ENCODE measurements around the gene MINDY4. TPM values are rescaled to one million over a fixed set of nuclear protein-coding genes. Genes with fewer than 3 reads are reported as not detected.

The MINDY4 gene
- total and polyA plus RNA-seq, 2 donors (not counting 1 experiment from before 2014, with no cell fraction given) = 0.12 to 1.1 TPM

DNA sequence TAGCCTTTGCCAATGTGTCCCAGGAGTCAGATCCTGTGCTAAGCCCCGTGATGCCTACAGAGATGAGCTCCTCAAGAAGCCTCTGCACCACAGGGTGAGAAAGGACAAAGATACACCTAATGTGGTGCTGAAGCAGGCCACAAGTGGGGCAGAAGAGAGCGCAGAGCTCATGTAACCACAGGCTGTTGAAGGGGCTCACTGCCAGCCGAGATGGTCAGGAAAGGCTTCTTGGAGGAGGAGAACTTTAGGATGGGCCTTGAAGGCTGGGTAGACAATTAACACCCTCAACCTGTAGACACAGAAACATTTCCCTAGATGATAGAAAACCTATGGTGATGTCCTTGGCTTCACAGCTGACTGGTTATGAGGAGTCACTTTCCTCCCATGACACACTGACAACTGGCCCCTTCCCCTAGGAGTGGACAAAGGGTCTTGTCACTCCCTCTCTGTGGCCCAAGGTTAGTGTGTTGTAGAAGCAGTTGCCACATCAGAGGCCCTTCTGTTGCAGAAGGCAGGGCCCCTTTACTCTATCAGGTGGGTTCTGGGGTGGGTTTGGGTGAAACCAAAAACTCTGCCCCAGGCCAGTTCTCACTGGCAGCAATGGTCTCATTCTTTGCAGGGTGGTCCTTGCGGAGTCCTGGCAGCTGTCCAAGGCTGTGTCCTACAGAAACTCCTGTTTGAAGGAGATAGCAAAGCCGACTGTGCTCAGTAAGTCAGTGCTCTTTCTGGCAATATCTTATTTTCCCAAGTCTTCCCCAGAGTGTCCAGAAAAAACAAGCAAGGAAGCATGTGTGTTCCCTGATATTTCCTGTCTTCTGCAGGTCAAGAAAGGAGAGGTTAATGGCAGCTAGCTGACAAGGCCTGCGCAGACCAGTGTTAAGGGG lies 69.2 kb downstream of the MINDY4 start:
- Mint-ChIP-seq H3K27ac (no peak overlapping the region), H3K4me1 (no peaks in the 10 kb centered on the region), H3K27me3 (no peaks in the 10 kb centered on the region), H3K4me3 (no peak overlapping the region), H3K9me3 (ENCODE audit: insufficient read depth) (no peaks in the 10 kb centered on the region)
- peaks cover 0 to 3% (median 0%) of the 10 kb centered on the region in 3 donors for H3K9me3 ChIP-seq (ENCODE audit: control extremely low read depth in 1 of 3, control insufficient read depth in 2 of 3, insufficient read depth in 1 of 3, low read length in 2 of 3)
- POLR2A ChIA-PET = no interaction called here
- no peaks in the 10 kb centered on the region for H3K4me1 ChIP-seq (ENCODE audit: control insufficient read depth in 2 of 2, insufficient read depth in 2 of 2, low read length in 2 of 2)
- no peaks in the 10 kb centered on the region for H3K79me2 ChIP-seq (ENCODE audit: control insufficient read depth, insufficient read depth, low read length)
- TF ChIP-seq, protein P1, sequence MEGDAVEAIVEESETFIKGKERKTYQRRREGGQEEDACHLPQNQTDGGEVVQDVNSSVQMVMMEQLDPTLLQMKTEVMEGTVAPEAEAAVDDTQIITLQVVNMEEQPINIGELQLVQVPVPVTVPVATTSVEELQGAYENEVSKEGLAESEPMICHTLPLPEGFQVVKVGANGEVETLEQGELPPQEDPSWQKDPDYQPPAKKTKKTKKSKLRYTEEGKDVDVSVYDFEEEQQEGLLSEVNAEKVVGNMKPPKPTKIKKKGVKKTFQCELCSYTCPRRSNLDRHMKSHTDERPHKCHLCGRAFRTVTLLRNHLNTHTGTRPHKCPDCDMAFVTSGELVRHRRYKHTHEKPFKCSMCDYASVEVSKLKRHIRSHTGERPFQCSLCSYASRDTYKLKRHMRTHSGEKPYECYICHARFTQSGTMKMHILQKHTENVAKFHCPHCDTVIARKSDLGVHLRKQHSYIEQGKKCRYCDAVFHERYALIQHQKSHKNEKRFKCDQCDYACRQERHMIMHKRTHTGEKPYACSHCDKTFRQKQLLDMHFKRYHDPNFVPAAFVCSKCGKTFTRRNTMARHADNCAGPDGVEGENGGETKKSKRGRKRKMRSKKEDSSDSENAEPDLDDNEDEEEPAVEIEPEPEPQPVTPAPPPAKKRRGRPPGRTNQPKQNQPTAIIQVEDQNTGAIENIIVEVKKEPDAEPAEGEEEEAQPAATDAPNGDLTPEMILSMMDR (IDR thresholded peaks at IDR 0.05) = no peak
- no peak for TF ChIP-seq EZH2 (IDR thresholded peaks at IDR 0.05; ENCODE audit: borderline replicate concordance, insufficient read depth, low read depth, low read length, poor library complexity, severe bottlenecking)
- no peak overlapping the region for H3K4me2 ChIP-seq (replicated peaks; ENCODE audit: low read depth, low read length, poor library complexity, severe bottlenecking)
- CTCF ChIA-PET = no interaction called here
- WGBS (ENCODE audit: insufficient coverage) = 90% methylated on average over 3 of the region's 6 CpGs
- ATAC-seq (ENCODE audit: low read depth) (no peak), DNase-seq (no peak)
- intact Hi-C loops (cut with micrococcal nuclease) = no loop called here
- H3K27ac ChIP-seq (ENCODE audit: low read length in 2 of 2) = no peak overlapping the region
- no peaks in the 10 kb centered on the region for H3K36me3 ChIP-seq (replicated peaks in 1 of 2; ENCODE audit: control extremely low read depth in 1 of 2, control insufficient read depth in 1 of 2, extremely low read depth in 1 of 2, insufficient read depth in 2 of 2, low read length in 1 of 2)
- no peaks in the 10 kb centered on the region for H4K20me1 ChIP-seq (ENCODE audit: control insufficient read depth, insufficient read depth, low read length, poor library complexity, severe bottlenecking)
- H3K4me3 ChIP-seq (ENCODE audit: control extremely low read depth in 1 of 5, extremely low read depth in 1 of 5, insufficient read depth in 1 of 5, low read depth in 2 of 5, low read length in 4 of 5) = no peak overlapping the region
- H3K9ac ChIP-seq (ENCODE audit: low read length) = no peak overlapping the region
- no peak overlapping the region for H2AFZ ChIP-seq (ENCODE audit: insufficient read depth, low read depth, low read length, poor library complexity, severe bottlenecking)
- H3K27me3 ChIP-seq (replicated peaks in 1 of 4; ENCODE audit: control extremely low read depth in 1 of 4, control insufficient read depth in 3 of 4, insufficient read depth in 4 of 4, low read length in 3 of 4) = no peaks in the 10 kb centered on the region

DNA sequence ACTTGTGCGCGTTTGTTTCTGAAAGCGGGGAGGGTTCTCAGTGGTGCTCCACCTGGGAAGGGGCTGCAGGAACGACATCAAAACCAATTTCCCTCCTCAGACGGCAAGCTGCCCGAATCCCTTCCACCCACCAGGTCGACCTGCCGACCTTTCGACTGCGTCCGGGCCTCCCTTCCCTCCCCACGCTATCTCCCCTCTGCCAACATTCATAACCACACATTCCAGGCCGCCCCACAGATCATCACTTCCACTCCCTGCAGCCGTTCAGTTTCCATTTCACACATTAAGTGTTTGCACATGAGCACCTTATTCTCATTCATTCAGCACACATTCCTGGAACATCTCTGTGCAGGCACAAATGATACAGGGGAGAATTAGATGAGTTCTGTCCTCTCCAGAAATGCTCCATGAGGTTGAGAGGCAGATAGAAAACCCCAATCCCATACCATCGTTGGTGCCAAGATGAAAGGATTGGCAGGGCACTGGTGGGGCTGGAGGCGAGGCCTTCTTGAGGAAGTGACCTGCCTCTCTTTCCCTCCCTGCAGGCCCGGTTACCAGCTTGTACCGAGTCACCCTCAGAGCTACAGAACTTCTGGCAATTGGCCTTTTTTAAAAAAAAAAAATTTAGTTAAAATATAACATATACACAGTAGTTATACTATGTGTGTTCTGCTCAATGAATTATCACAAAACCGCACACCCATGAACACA lies 70.0 kb downstream of the MINDY4 start:
- no peak for TF ChIP-seq EZH2 (IDR thresholded peaks at IDR 0.05; ENCODE audit: borderline replicate concordance, insufficient read depth, low read depth, low read length, poor library complexity, severe bottlenecking)
- TF ChIP-seq, protein P1 (IDR thresholded peaks at IDR 0.05) = no peak
- ATAC-seq (ENCODE audit: low read depth) (no peak), DNase-seq (no peak)
- H3K79me2 ChIP-seq (ENCODE audit: control insufficient read depth, insufficient read depth, low read length) = no peaks in the 10 kb centered on the region
- intact Hi-C loops (cut with micrococcal nuclease) = no loop called here
- no peaks in the 10 kb centered on the region for H4K20me1 ChIP-seq (ENCODE audit: control insufficient read depth, insufficient read depth, low read length, poor library complexity, severe bottlenecking)
- POLR2A ChIA-PET = no interaction called here
- whole genome bisulfite sequencing (ENCODE audit: insufficient coverage) = 92% methylated on average over 14 of the region's 19 CpGs
- H3K4me2 ChIP-seq (replicated peaks; ENCODE audit: low read depth, low read length, poor library complexity, severe bottlenecking) = no peak overlapping the region
- Mint-ChIP-seq H3K4me1 (no peaks in the 10 kb centered on the region), H3K9me3 (ENCODE audit: insufficient read depth) (no peaks in the 10 kb centered on the region), H3K27ac (no peak overlapping the region), H3K27me3 (no peaks in the 10 kb centered on the region), H3K4me3 (no peak overlapping the region)
- CTCF ChIA-PET = no interaction called here
- H3K9ac ChIP-seq (ENCODE audit: low read length) = no peak overlapping the region
- no peak overlapping the region for H3K27ac ChIP-seq (ENCODE audit: low read length in 2 of 2)
- no peaks in the 10 kb centered on the region for H3K4me1 ChIP-seq (ENCODE audit: control insufficient read depth in 2 of 2, insufficient read depth in 2 of 2, low read length in 2 of 2)
- H3K4me3 ChIP-seq (ENCODE audit: control extremely low read depth in 1 of 5, extremely low read depth in 1 of 5, insufficient read depth in 1 of 5, low read depth in 2 of 5, low read length in 4 of 5) = no peak overlapping the region
- no peak overlapping the region for H2AFZ ChIP-seq (ENCODE audit: insufficient read depth, low read depth, low read length, poor library complexity, severe bottlenecking)
- no peaks in the 10 kb centered on the region for H3K27me3 ChIP-seq (replicated peaks in 1 of 4; ENCODE audit: control extremely low read depth in 1 of 4, control insufficient read depth in 3 of 4, insufficient read depth in 4 of 4, low read length in 3 of 4)
- H3K36me3 ChIP-seq (replicated peaks in 1 of 2; ENCODE audit: control extremely low read depth in 1 of 2, control insufficient read depth in 1 of 2, extremely low read depth in 1 of 2, insufficient read depth in 2 of 2, low read length in 1 of 2) = no peaks in the 10 kb centered on the region
- H3K9me3 ChIP-seq (ENCODE audit: control extremely low read depth in 1 of 3, control insufficient read depth in 2 of 3, insufficient read depth in 1 of 3, low read length in 2 of 3) = no peaks in the 10 kb centered on the region
